ENCODE data around the gene ABCC1.

GRCh38 chr16:16139806-16140205 is 190.4 kb downstream of the ABCC1 start:
- TF ChIP-seq HDAC6 (IDR thresholded peaks at IDR 0.05; ENCODE audit: low read depth, low read length): no peak
- TF ChIP-seq HDAC2 (IDR thresholded peaks at IDR 0.05; ENCODE audit: borderline replicate concordance in 1 of 2, low read depth in 2 of 2, low read length in 2 of 2): no peak
- no peak for TF ChIP-seq JUN (IDR thresholded peaks at IDR 0.05; ENCODE audit: low read depth, low read length)
- no peak for TF ChIP-seq KDM5A (IDR thresholded peaks at IDR 0.05; ENCODE audit: low read length)
- no peak for TF ChIP-seq CREB1 (IDR thresholded peaks at IDR 0.05)
- no peak for TF ChIP-seq RAD21 (IDR thresholded peaks at IDR 0.05 in 1 of 2, conservative IDR thresholded peaks at IDR 0.05 in 1 of 2; ENCODE audit: low read depth in 2 of 2, low read length in 2 of 2)
- no peak for TF ChIP-seq TAF1 (IDR thresholded peaks at IDR 0.05; ENCODE audit: low read depth, low read length)
- TF ChIP-seq JUND (IDR thresholded peaks at IDR 0.05; ENCODE audit: low read length): no peak
